ENCODE measurements around the gene CRB1. TPM values are rescaled to one million over a fixed set of nuclear protein-coding genes. Genes with fewer than 3 reads are reported as not detected.

Gene CRB1
- total RNA-seq, result 0.15 and 0.33 TPM in 2 replicates

GRCh38 chr1:197268012-197268411 is at the start of gene CRB1:
Gene CRB1 (plus strand): TSS chr1:197268252. CDS start chr1:197268413, 161 bp downstream.

Other genes starting within 250 kb of the CRB1 start
- gene F13B, start 201.0 kb upstream of the CRB1 start, total RNA-seq, result not detected in 2 replicates
- 2.0 and 60.8 TPM in 2 replicates for gene ASPM, start 121.6 kb upstream of the CRB1 start, total RNA-seq
- gene ZBTB41, start 67.0 kb upstream of the CRB1 start, total RNA-seq, result 12.1 and 18.6 TPM in 2 replicates

All from smooth muscle cell of trachea (primary cell).